ENCODE measurements around the gene GASK1B.

The GASK1B gene

GRCh38 chr4:158169931-158170690 is 2.7 kb downstream of the GASK1B start:
- H3K36me3 Mint-ChIP-seq (ENCODE audit: low read depth): no peaks in the 10 kb centered on the region
- H3K27ac Mint-ChIP-seq: no peak overlapping the region
- H3K4me3 Mint-ChIP-seq: no peak overlapping the region
- H3K4me1 Mint-ChIP-seq (ENCODE audit: low read depth): no peaks in the 10 kb centered on the region
- no peaks in the 10 kb centered on the region for H3K9me3 Mint-ChIP-seq
- H3K27me3 Mint-ChIP-seq (ENCODE audit: low read depth): peaks cover 40% of the 10 kb centered on the region
- DNase-seq (ENCODE audit: low spot score): no peak

- H3K36me3 Mint-ChIP-seq (ENCODE audit: low read depth): no peaks in the 10 kb centered on the region
- H3K27ac Mint-ChIP-seq: no peak overlapping the region
- H3K9me3 Mint-ChIP-seq: no peaks in the 10 kb centered on the region
Observed at GRCh38 chr4:158169506-158169905, 3.3 kb downstream of the GASK1B start.

GRCh38 chr4:158168606-158169005 is 4.2 kb downstream of the GASK1B start:
- Mint-ChIP-seq H3K27ac (no peak overlapping the region), H3K4me1 (ENCODE audit: low read depth) (no peaks in the 10 kb centered on the region), H3K27me3 (ENCODE audit: low read depth) (peaks cover 36% of the 10 kb centered on the region), H3K9me3 (no peaks in the 10 kb centered on the region), H3K4me3 (no peak overlapping the region), H3K36me3 (ENCODE audit: low read depth) (no peaks in the 10 kb centered on the region)
- no peak for DNase-seq (ENCODE audit: low spot score)

More at GRCh38 chr4:158169506-158169905, 3.3 kb downstream of the GASK1B start:
- Mint-ChIP-seq H3K4me3 (no peak overlapping the region), H3K27me3 (ENCODE audit: low read depth) (peaks cover 40% of the 10 kb centered on the region), H3K4me1 (ENCODE audit: low read depth) (no peaks in the 10 kb centered on the region)
- DNase-seq (ENCODE audit: low spot score): no peak

GRCh38 chr4:158166701-158167100 is 6.1 kb downstream of the GASK1B start:
- Mint-ChIP-seq H3K36me3 (ENCODE audit: low read depth) (no peaks in the 10 kb centered on the region), H3K27me3 (ENCODE audit: low read depth) (peaks cover 23% of the 10 kb centered on the region), H3K4me3 (no peak overlapping the region), H3K4me1 (ENCODE audit: low read depth) (no peaks in the 10 kb centered on the region), H3K27ac (no peak overlapping the region), H3K9me3 (no peaks in the 10 kb centered on the region)
- DNase-seq (ENCODE audit: low spot score): no peak

GRCh38 chr4:158164768-158165213 is 8.0 kb downstream of the GASK1B start:
- no peaks in the 10 kb centered on the region for H3K36me3 Mint-ChIP-seq (ENCODE audit: low read depth)
- peaks cover 4% of the 10 kb centered on the region for H3K27me3 Mint-ChIP-seq (ENCODE audit: low read depth)
- H3K4me1 Mint-ChIP-seq (ENCODE audit: low read depth): no peaks in the 10 kb centered on the region
- no peak overlapping the region for H3K4me3 Mint-ChIP-seq
- H3K9me3 Mint-ChIP-seq: no peaks in the 10 kb centered on the region
- no peak for DNase-seq (ENCODE audit: low spot score)
- no peak overlapping the region for H3K27ac Mint-ChIP-seq

- H3K4me3 Mint-ChIP-seq: no peak overlapping the region
- no peak for DNase-seq (ENCODE audit: low spot score)
- no peaks in the 10 kb centered on the region for H3K9me3 Mint-ChIP-seq
- no peaks in the 10 kb centered on the region for H3K4me1 Mint-ChIP-seq (ENCODE audit: low read depth)
- H3K27me3 Mint-ChIP-seq (ENCODE audit: low read depth): no peaks in the 10 kb centered on the region
- H3K36me3 Mint-ChIP-seq (ENCODE audit: low read depth): no peaks in the 10 kb centered on the region
- no peak overlapping the region for H3K27ac Mint-ChIP-seq
Observed at GRCh38 chr4:158163941-158164767, 8.7 kb downstream of the GASK1B start.

GRCh38 chr4:158162631-158163030 is 10.2 kb downstream of the GASK1B start:
- H3K27ac Mint-ChIP-seq: no peak overlapping the region
- no peak overlapping the region for H3K4me3 Mint-ChIP-seq
- DNase-seq (ENCODE audit: low spot score): no peak
- no peaks in the 10 kb centered on the region for H3K4me1 Mint-ChIP-seq (ENCODE audit: low read depth)
- H3K27me3 Mint-ChIP-seq (ENCODE audit: low read depth): no peaks in the 10 kb centered on the region
- H3K36me3 Mint-ChIP-seq (ENCODE audit: low read depth): no peaks in the 10 kb centered on the region
- no peaks in the 10 kb centered on the region for H3K9me3 Mint-ChIP-seq

- Mint-ChIP-seq H3K27me3 (ENCODE audit: low read depth) (no peaks in the 10 kb centered on the region), H3K27ac (no peak overlapping the region), H3K36me3 (ENCODE audit: low read depth) (no peaks in the 10 kb centered on the region), H3K4me1 (ENCODE audit: low read depth) (no peaks in the 10 kb centered on the region), H3K9me3 (no peaks in the 10 kb centered on the region), H3K4me3 (no peak overlapping the region)
- no peak for DNase-seq (ENCODE audit: low spot score)
Observed at GRCh38 chr4:158161551-158162354, 11.1 kb downstream of the GASK1B start.

- no peaks in the 10 kb centered on the region for H3K36me3 Mint-ChIP-seq (ENCODE audit: low read depth)
- no peak overlapping the region for H3K27ac Mint-ChIP-seq
Observed at GRCh38 chr4:158159718-158160094, 13.1 kb downstream of the GASK1B start.

GRCh38 chr4:158159054-158159717 is 13.6 kb downstream of the GASK1B start:
- Mint-ChIP-seq H3K4me3 (no peak overlapping the region), H3K36me3 (ENCODE audit: low read depth) (no peaks in the 10 kb centered on the region), H3K9me3 (no peaks in the 10 kb centered on the region), H3K27me3 (ENCODE audit: low read depth) (no peaks in the 10 kb centered on the region), H3K4me1 (ENCODE audit: low read depth) (no peaks in the 10 kb centered on the region), H3K27ac (no peak overlapping the region)
- DNase-seq (ENCODE audit: low spot score): no peak

More at GRCh38 chr4:158159718-158160094, 13.1 kb downstream of the GASK1B start:
- H3K4me3 Mint-ChIP-seq: no peak overlapping the region
- no peak for DNase-seq (ENCODE audit: low spot score)
- H3K9me3 Mint-ChIP-seq: no peaks in the 10 kb centered on the region
- no peaks in the 10 kb centered on the region for H3K4me1 Mint-ChIP-seq (ENCODE audit: low read depth)
- H3K27me3 Mint-ChIP-seq (ENCODE audit: low read depth): no peaks in the 10 kb centered on the region

- H3K27ac Mint-ChIP-seq: no peak overlapping the region
- no peaks in the 10 kb centered on the region for H3K4me1 Mint-ChIP-seq (ENCODE audit: low read depth)
- no peaks in the 10 kb centered on the region for H3K27me3 Mint-ChIP-seq (ENCODE audit: low read depth)
Observed at GRCh38 chr4:158157412-158157811, 15.4 kb downstream of the GASK1B start.

GRCh38 chr4:158155656-158156356 is 17.0 kb downstream of the GASK1B start:
- H3K27me3 Mint-ChIP-seq (ENCODE audit: low read depth): no peaks in the 10 kb centered on the region
- H3K9me3 Mint-ChIP-seq: no peaks in the 10 kb centered on the region
- no peaks in the 10 kb centered on the region for H3K4me1 Mint-ChIP-seq (ENCODE audit: low read depth)
- no peaks in the 10 kb centered on the region for H3K36me3 Mint-ChIP-seq (ENCODE audit: low read depth)
- no peak for DNase-seq (ENCODE audit: low spot score)
- no peak overlapping the region for H3K27ac Mint-ChIP-seq
- no peak overlapping the region for H3K4me3 Mint-ChIP-seq

More at GRCh38 chr4:158157412-158157811, 15.4 kb downstream of the GASK1B start:
- no peak for DNase-seq (ENCODE audit: low spot score)
- no peaks in the 10 kb centered on the region for H3K9me3 Mint-ChIP-seq
- no peaks in the 10 kb centered on the region for H3K36me3 Mint-ChIP-seq (ENCODE audit: low read depth)
- H3K4me3 Mint-ChIP-seq: no peak overlapping the region

- no peaks in the 10 kb centered on the region for H3K9me3 Mint-ChIP-seq
- H3K4me3 Mint-ChIP-seq: no peak overlapping the region
- no peaks in the 10 kb centered on the region for H3K4me1 Mint-ChIP-seq (ENCODE audit: low read depth)
- no peak for DNase-seq (ENCODE audit: low spot score)
- H3K36me3 Mint-ChIP-seq (ENCODE audit: low read depth): no peaks in the 10 kb centered on the region
- H3K27ac Mint-ChIP-seq: no peak overlapping the region
- H3K27me3 Mint-ChIP-seq (ENCODE audit: low read depth): no peaks in the 10 kb centered on the region
Observed at GRCh38 chr4:158147151-158147550, 25.7 kb downstream of the GASK1B start.

Data from T-helper 2 cell treated with Interferon-gamma antibody and Interleukin-4, amounts not matched to agents 5 μg/mL and 100 μg/mL, for 36 hours (primary cell).